Adrenal gland (tissue), 12 donors: ENCODE data around the gene E2F6. TPM values are rescaled to one million over a fixed set of nuclear protein-coding genes. Genes with fewer than 3 reads are reported as not detected.

Experiments used
- DNase-seq, 7 donors: peaks; one replicate each; pipeline ENCODE4 v3.0.0-alpha.2; 2019 to 2020
- H3K27ac ChIP-seq, 5 donors: fragments of 200-600 bp; sonication (generic) in 4 of 5; 1 replicate in 3 of 5; 2 replicates in 2 of 5; pipeline versions ENCODE4 v1.5.1 to v1.8.0; 2016 to 2020; ENCODE audit warnings: mild to moderate bottlenecking in 1 of 5
- H3K27me3 ChIP-seq: fragments of 200-600 bp; 2 replicates; pipeline ENCODE4 v1.8.0; 2021
- H3K36me3 ChIP-seq, 2 donors: fragments of 200-600 bp; replicated peaks in 1 of 2; 1 replicate in 1 of 2; 2 replicates in 1 of 2; pipeline versions ENCODE4 v1.5.1 to v1.8.0; 2018 to 2022
- H3K4me1 ChIP-seq, 2 donors: fragments of 200-600 bp; replicated peaks in 1 of 2; 1 replicate in 1 of 2; 2 replicates in 1 of 2; pipeline versions ENCODE4 v1.5.1 to v1.8.0; 2018 to 2021
- H3K4me3 ChIP-seq, 4 donors: fragments of 200-600 bp; sonication (generic) in 3 of 4; one replicate each; pipeline ENCODE4 v1.5.1; 2016 to 2018
- H3K9me3 ChIP-seq, 3 donors: fragments of 200-600 bp; sonication (generic) in 1 of 3; replicated peaks in 1 of 3; 1 replicate in 2 of 3; 2 replicates in 1 of 3; pipeline versions ENCODE4 v1.5.1 to v1.8.0; 2016 to 2021
- POLR2A ChIP-seq, 2 donors: fragments of 450-650 bp; IDR thresholded peaks; one replicate each; pipeline ENCODE4 v1.6.1; 2017; ENCODE audit warnings: antibody characterized with exemption in 2 of 2, mild to moderate bottlenecking in 2 of 2, moderate library complexity in 1 of 2
- WGBS, 4 donors: extraction: QIAGEN DNeasy Blood & Tissue Kit in 2 of 4; methylation state at CpG; one replicate each; pipeline versions ENCODE4 v1.1.5 to v1.1.7; 2013 to 2017; 5-methylcytosine and 5-hydroxymethylcytosine counted together
- intact Hi-C, 2 donors: fragments of 100-400 bp; cut with DNase I; formaldehyde crosslinking; loops; one replicate each; pipeline versions ENCODE4 v1.14.1 to v1.15.0; 2022 to 2023
- polyA plus RNA-seq, 3 donors: library from polyadenylated mRNA; stranded (reverse); fragments of 200-250 nt in 2 of 3; fragments of 350-450 nt in 1 of 3; fragmentation: Illumina TruSeq in 1 of 3; extraction: RNeasy Lipid Tissue Mini Kit (QIAGEN cat#74804) in 1 of 3; gene quantifications; one replicate each; pipeline ENCODE4 v1.2.3, GENCODE V29; 2013 to 2014
- total RNA-seq, 9 donors: library from RNA; depleted of rRNA in 4 of 9; stranded (reverse); fragments of >200 nt in 4 of 9; fragments of 120-200 nt in 1 of 9; fragmentation: NEBNext Ultra II Directional in 1 of 9; extraction: Animal tissue kit (Norgen Biotek cat#: 25700) in 1 of 9; gene quantifications; one replicate each; pipeline versions ENCODE4 v1.1.0 to v1.2.4, GENCODE V29; 2013 to 2023
- TF ChIP-seq, protein P1 (sequence below), 6 experiments: fragments of 450-650 bp in 4 of 6; fragments of 200-600 bp in 2 of 6; sonication (generic) in 1 of 6; IDR thresholded peaks; 1 replicate in 5 of 6; 2 replicates in 1 of 6; pipeline versions ENCODE4 v1.5.1 to v1.8.0; 2016 to 2021; ENCODE audit warnings: antibody characterized with exemption in 6 of 6, mild to moderate bottlenecking in 2 of 6, moderate library complexity in 1 of 6
- donor health status: healthy with polysubstance abuse.
- donor health status: Bipolar disorder and iron deficiency.
- donor health status: DM: yes; HTN: yes; CAD: no.
- donor health status: DM: no; HTN: no; CAD: no.
- donor health status: DM: no; HTN: no; CAD: no.
- donor health status: DM: yes; HTN: yes; CAD: no.

The E2F6 gene
- total and polyA plus RNA-seq, 12 donors: 8.0 to 38.8 (median 12.5) TPM

- TF ChIP-seq POLR2A (IDR thresholded peaks at IDR 0.05): no peak
- TF ChIP-seq, protein P1, sequence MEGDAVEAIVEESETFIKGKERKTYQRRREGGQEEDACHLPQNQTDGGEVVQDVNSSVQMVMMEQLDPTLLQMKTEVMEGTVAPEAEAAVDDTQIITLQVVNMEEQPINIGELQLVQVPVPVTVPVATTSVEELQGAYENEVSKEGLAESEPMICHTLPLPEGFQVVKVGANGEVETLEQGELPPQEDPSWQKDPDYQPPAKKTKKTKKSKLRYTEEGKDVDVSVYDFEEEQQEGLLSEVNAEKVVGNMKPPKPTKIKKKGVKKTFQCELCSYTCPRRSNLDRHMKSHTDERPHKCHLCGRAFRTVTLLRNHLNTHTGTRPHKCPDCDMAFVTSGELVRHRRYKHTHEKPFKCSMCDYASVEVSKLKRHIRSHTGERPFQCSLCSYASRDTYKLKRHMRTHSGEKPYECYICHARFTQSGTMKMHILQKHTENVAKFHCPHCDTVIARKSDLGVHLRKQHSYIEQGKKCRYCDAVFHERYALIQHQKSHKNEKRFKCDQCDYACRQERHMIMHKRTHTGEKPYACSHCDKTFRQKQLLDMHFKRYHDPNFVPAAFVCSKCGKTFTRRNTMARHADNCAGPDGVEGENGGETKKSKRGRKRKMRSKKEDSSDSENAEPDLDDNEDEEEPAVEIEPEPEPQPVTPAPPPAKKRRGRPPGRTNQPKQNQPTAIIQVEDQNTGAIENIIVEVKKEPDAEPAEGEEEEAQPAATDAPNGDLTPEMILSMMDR (IDR thresholded peaks at IDR 0.05): no peak
- no peak overlapping the region for H3K4me3 ChIP-seq
- H3K27me3 ChIP-seq: no peaks in the 10 kb centered on the region
- H3K27ac ChIP-seq: no peak overlapping the region
- peaks cover 0 to 6% of the 10 kb centered on the region in 2 donors for H3K4me1 ChIP-seq
- WGBS, 4 donors: 94 to 97% (median 96%) methylated on average over 9 of the region's 9 CpGs
- no peak for DNase-seq
- no peaks in the 10 kb centered on the region for H3K36me3 ChIP-seq
- intact Hi-C loops: no loop called here
- H3K9me3 ChIP-seq: peaks cover 0 to 5% (median 0%) of the 10 kb centered on the region in 3 donors
Measured at GRCh38 chr2:11420671-11421070, 45.3 kb downstream of the E2F6 start.

GRCh38 chr2:11420190-11420589 is 45.8 kb downstream of the E2F6 start:
- TF ChIP-seq, protein P1 (IDR thresholded peaks at IDR 0.05): no peak
- intact Hi-C loops: no loop called here
- Histone ChIP-seq H3K36me3 (no peaks in the 10 kb centered on the region), H3K4me1 (peaks cover 0 to 6% of the 10 kb centered on the region in 2 donors), H3K4me3 (no peak overlapping the region), H3K27ac (peak overlapping the region in 2 of 5 donors; percentile 5 to 13), H3K27me3 (no peaks in the 10 kb centered on the region), H3K9me3 (peaks cover 0 to 5% (median 0%) of the 10 kb centered on the region in 3 donors)
- WGBS, 4 donors: 58 to 69% (median 64%) methylated on average over 2 of the region's 2 CpGs
- no peak for DNase-seq

- Histone ChIP-seq H3K27ac (peak overlapping the region in 2 of 5 donors; percentile 13 to 37), H3K36me3 (no peaks in the 10 kb centered on the region), H3K4me3 (no peak overlapping the region), H3K4me1 (peaks cover 0 to 6% of the 10 kb centered on the region in 2 donors), H3K27me3 (no peaks in the 10 kb centered on the region), H3K9me3 (peaks cover 0 to 5% (median 0%) of the 10 kb centered on the region in 3 donors)
- DNase-seq: peak in 5 of 7 donors; percentile 16 to 62 (median 44)
- TF ChIP-seq, protein P1 (IDR thresholded peaks at IDR 0.05): no peak
- peak in 1 of 2 donors; percentile 44 for TF ChIP-seq POLR2A (IDR thresholded peaks at IDR 0.05)
- WGBS, 4 donors: 37 to 60% (median 50%) methylated on average over 7 to 8 of the region's 8 CpGs
- intact Hi-C loops: loop anchor here in 1 of 2 donors (10.0 kb wide), 1 partner anchor 285 kb away; a partner anchor contains a TSS
Measured at GRCh38 chr2:11419781-11420180, 46.2 kb downstream of the E2F6 start.

GRCh38 chr2:11417946-11418585 is 47.9 kb downstream of the E2F6 start:
- DNase-seq: no peak
- intact Hi-C loops: loop anchor here in 1 of 2 donors (10.0 kb wide), 1 partner anchor 283 kb away; a partner anchor contains a TSS
- H3K4me3 ChIP-seq: no peak overlapping the region
- H3K27ac ChIP-seq: no peak overlapping the region
- 56 to 65% (median 58%) methylated on average over 8 of the region's 8 CpGs for WGBS, 4 donors
- no peaks in the 10 kb centered on the region for H3K36me3 ChIP-seq
- no peak for TF ChIP-seq POLR2A (IDR thresholded peaks at IDR 0.05)
- TF ChIP-seq, protein P1 (IDR thresholded peaks at IDR 0.05): peak in 3 of 6 experiments; percentile 13 to 23 (median 13)
- no peaks in the 10 kb centered on the region for H3K27me3 ChIP-seq
- peaks cover 0 to 5% (median 0%) of the 10 kb centered on the region in 3 donors for H3K9me3 ChIP-seq
- H3K4me1 ChIP-seq: peaks cover 0 to 6% of the 10 kb centered on the region in 2 donors
